ENCODE data around the gene PAX8. TPM values are rescaled to one million over a fixed set of nuclear protein-coding genes. Genes with fewer than 3 reads are reported as not detected.
A peak's percentile ranks its signal among the peaks of the same experiment; 100 is the strongest.

The PAX8 gene
- total RNA-seq, 1 donor from 2014 or later: 2.1 TPM

GRCh38 chr2:113251118-113251517, 27.6 kb downstream of the PAX8 start:
- Mint-ChIP-seq H3K27me3 (ENCODE audit: unreplicated experiment) (no peaks in the 10 kb centered on the region), H3K9me3 (ENCODE audit: unreplicated experiment) (no peaks in the 10 kb centered on the region), H3K4me3 (ENCODE audit: unreplicated experiment) (no peak overlapping the region), H3K27ac (ENCODE audit: unreplicated experiment) (no peak overlapping the region), H3K4me1 (ENCODE audit: unreplicated experiment) (peaks cover 8% of the 10 kb centered on the region), H3K36me3 (ENCODE audit: low read depth, unreplicated experiment) (peaks cover 3% of the 10 kb centered on the region)
- no peak for DNase-seq (ENCODE audit: low spot score)
- TF ChIP-seq, protein P1, sequence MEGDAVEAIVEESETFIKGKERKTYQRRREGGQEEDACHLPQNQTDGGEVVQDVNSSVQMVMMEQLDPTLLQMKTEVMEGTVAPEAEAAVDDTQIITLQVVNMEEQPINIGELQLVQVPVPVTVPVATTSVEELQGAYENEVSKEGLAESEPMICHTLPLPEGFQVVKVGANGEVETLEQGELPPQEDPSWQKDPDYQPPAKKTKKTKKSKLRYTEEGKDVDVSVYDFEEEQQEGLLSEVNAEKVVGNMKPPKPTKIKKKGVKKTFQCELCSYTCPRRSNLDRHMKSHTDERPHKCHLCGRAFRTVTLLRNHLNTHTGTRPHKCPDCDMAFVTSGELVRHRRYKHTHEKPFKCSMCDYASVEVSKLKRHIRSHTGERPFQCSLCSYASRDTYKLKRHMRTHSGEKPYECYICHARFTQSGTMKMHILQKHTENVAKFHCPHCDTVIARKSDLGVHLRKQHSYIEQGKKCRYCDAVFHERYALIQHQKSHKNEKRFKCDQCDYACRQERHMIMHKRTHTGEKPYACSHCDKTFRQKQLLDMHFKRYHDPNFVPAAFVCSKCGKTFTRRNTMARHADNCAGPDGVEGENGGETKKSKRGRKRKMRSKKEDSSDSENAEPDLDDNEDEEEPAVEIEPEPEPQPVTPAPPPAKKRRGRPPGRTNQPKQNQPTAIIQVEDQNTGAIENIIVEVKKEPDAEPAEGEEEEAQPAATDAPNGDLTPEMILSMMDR (IDR thresholded peaks at IDR 0.05; ENCODE audit: unreplicated experiment): no peak

GRCh38 chr2:113248997-113249770, 29.5 kb downstream of the PAX8 start:
- peaks cover 12% of the 10 kb centered on the region for H3K4me1 Mint-ChIP-seq (ENCODE audit: unreplicated experiment)
- H3K4me3 Mint-ChIP-seq (ENCODE audit: unreplicated experiment): no peak overlapping the region
- DNase-seq (ENCODE audit: low spot score): peak; percentile 84
- no peaks in the 10 kb centered on the region for H3K9me3 Mint-ChIP-seq (ENCODE audit: unreplicated experiment)
- TF ChIP-seq, protein P1 (IDR thresholded peaks at IDR 0.05; ENCODE audit: unreplicated experiment): peak; percentile 94
- H3K27me3 Mint-ChIP-seq (ENCODE audit: unreplicated experiment): peaks cover 2% of the 10 kb centered on the region
- H3K36me3 Mint-ChIP-seq (ENCODE audit: low read depth, unreplicated experiment): no peaks in the 10 kb centered on the region
- no peak overlapping the region for H3K27ac Mint-ChIP-seq (ENCODE audit: unreplicated experiment)

GRCh38 chr2:113246606-113247005, 32.1 kb downstream of the PAX8 start:
- Mint-ChIP-seq H3K36me3 (ENCODE audit: low read depth, unreplicated experiment) (no peaks in the 10 kb centered on the region), H3K27ac (ENCODE audit: unreplicated experiment) (no peak overlapping the region), H3K27me3 (ENCODE audit: unreplicated experiment) (peaks cover 4% of the 10 kb centered on the region), H3K9me3 (ENCODE audit: unreplicated experiment) (no peaks in the 10 kb centered on the region), H3K4me1 (ENCODE audit: unreplicated experiment) (peaks cover 15% of the 10 kb centered on the region), H3K4me3 (ENCODE audit: unreplicated experiment) (no peak overlapping the region)
- TF ChIP-seq, protein P1 (IDR thresholded peaks at IDR 0.05; ENCODE audit: unreplicated experiment): no peak
- no peak for DNase-seq (ENCODE audit: low spot score)

DNA sequence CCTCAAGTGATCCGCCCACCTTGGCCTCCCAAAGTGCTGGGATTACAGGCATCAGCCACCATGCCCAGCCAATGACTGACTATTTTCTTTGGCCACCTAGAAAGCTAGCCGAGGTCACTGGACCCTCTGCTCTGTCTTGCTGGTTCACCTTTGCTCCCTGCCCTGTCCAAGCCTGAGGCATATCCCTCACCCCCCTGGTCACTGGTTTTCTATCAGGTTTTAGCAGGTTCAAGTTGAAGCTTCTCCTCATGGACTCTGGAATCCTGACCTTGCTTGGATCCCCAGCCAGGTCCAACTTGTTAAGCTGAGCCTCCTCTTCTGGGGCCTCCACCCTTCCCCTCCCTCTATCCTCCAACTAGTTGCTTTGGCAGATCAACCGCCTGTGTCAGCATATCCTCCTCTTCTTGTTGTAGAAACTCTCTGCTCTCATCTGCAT, 33.4 kb downstream of the PAX8 start:
- Mint-ChIP-seq H3K9me3 (ENCODE audit: unreplicated experiment) (no peaks in the 10 kb centered on the region), H3K36me3 (ENCODE audit: low read depth, unreplicated experiment) (peaks cover 3% of the 10 kb centered on the region), H3K27ac (ENCODE audit: unreplicated experiment) (no peak overlapping the region), H3K27me3 (ENCODE audit: unreplicated experiment) (peaks cover 4% of the 10 kb centered on the region), H3K4me3 (ENCODE audit: unreplicated experiment) (no peak overlapping the region), H3K4me1 (ENCODE audit: unreplicated experiment) (peaks cover 7% of the 10 kb centered on the region)
- no peak for DNase-seq (ENCODE audit: low spot score)
- TF ChIP-seq, protein P1 (IDR thresholded peaks at IDR 0.05; ENCODE audit: unreplicated experiment): no peak

DNA sequence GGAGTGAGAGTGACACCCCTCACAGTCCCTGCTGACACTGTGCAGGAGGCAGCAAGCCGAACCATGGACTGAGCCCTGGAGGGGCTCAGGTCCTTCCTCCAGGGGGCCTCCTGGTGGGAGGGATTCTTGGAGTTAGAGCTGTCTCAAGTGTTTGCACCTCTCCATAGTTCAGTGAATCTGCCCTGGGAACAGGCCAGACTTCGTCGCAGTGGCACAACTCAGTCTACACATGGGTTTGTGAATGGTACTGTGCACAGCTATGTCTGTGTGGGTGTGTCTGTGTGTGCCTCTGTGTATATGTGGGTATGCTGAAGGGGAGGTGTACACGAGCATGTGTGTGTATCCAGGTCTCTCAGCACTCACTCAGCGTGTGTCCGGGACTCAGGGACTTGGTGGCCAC, 36.4 kb downstream of the PAX8 start:
- H3K9me3 Mint-ChIP-seq (ENCODE audit: unreplicated experiment): no peaks in the 10 kb centered on the region
- H3K4me3 Mint-ChIP-seq (ENCODE audit: unreplicated experiment): no peak overlapping the region
- DNase-seq (ENCODE audit: low spot score): no peak
- peaks cover 7% of the 10 kb centered on the region for H3K4me1 Mint-ChIP-seq (ENCODE audit: unreplicated experiment)
- no peak overlapping the region for H3K27ac Mint-ChIP-seq (ENCODE audit: unreplicated experiment)
- TF ChIP-seq, protein P1 (IDR thresholded peaks at IDR 0.05; ENCODE audit: unreplicated experiment): no peak
- peaks cover 3% of the 10 kb centered on the region for H3K36me3 Mint-ChIP-seq (ENCODE audit: low read depth, unreplicated experiment)
- H3K27me3 Mint-ChIP-seq (ENCODE audit: unreplicated experiment): peaks cover 6% of the 10 kb centered on the region

Data from endothelial cell (in vitro differentiated cells).